Brain microvascular endothelial cell (primary cell): ENCODE results near the gene CYP39A1.

Source experiments
- DNase-seq: peaks from one replicate; pipeline ENCODE4 v3.0.0-alpha.2; 2020
- H3K27ac ChIP-seq: fragments of 250-450 bp; sonication (Bioruptor Pico); 2 replicates; pipeline ENCODE4 v1.5.1; 2020; ENCODE audit warnings: mild to moderate bottlenecking, moderate library complexity
- H3K27me3 ChIP-seq: fragments of 250-450 bp; sonication (Bioruptor Pico); replicated peaks from 2 replicates; pipeline ENCODE4 v1.5.1; 2020; ENCODE audit warnings: mild to moderate bottlenecking
- H3K36me3 ChIP-seq: fragments of 250-450 bp; sonication (Bioruptor Pico); replicated peaks from 2 replicates; pipeline ENCODE4 v1.5.1; 2020; ENCODE audit warnings: mild to moderate bottlenecking
- H3K4me3 ChIP-seq: 2 replicates; pipeline ENCODE4 v1.5.1; 2011; ENCODE audit warnings: low read depth, mild to moderate bottlenecking, control low read depth, low read length, moderate library complexity
- in situ Hi-C: cut with HindIII; loops from 2 replicates; pipeline ENCODE4 v1.10.0; 2017; ENCODE audit warnings: low sequenced_read_pairs, low pct_ligation_motif_present
- TF ChIP-seq, protein P1 (sequence below): IDR thresholded peaks from 2 replicates; pipeline ENCODE4 v1.5.1; 2011; ENCODE audit warnings: low read depth, mild to moderate bottlenecking, moderate library complexity, low read length, control low read depth, inconsistent platforms; ENCODE audit errors: missing control alignments

CYP39A1 gene

DNA sequence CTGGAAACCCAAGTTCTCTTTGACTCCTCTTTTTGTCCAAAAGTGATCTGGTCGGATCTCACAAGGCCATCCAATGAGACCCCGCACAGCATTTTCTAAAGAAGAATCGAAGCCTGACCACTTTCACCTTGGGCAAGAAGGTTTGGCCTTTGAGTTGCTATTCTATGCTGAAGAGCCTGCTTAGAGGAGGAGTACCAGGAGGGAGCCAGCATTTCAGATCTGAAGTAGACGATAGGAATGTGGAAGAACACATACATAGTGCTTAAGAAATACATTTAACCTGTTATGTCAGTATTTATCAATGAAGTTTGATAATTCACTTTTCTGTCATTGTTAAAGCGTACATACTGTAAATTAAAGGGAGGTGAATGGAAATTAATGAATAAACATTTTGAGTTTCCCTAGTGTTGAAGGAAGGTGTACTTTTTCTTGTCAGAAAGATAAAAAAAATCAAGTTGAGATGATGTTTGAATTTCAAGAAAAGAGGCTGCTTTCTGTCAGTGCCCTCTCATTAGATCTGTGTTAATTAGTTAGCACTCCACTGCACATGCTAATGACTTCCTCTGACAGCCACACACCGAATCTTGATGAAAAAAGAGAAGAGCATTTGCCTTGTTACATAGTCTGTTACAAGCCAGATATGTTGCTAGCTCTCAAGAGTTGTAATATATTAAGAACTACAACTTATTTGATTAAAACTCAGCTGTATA lies 24.1 kb upstream of the CYP39A1 start:
- no peak for DNase-seq
- Histone ChIP-seq H3K4me3 (no peak overlapping the region), H3K27me3 (no peaks in the 10 kb centered on the region), H3K36me3 (no peaks in the 10 kb centered on the region), H3K27ac (no peak overlapping the region)
- TF ChIP-seq, protein P1, sequence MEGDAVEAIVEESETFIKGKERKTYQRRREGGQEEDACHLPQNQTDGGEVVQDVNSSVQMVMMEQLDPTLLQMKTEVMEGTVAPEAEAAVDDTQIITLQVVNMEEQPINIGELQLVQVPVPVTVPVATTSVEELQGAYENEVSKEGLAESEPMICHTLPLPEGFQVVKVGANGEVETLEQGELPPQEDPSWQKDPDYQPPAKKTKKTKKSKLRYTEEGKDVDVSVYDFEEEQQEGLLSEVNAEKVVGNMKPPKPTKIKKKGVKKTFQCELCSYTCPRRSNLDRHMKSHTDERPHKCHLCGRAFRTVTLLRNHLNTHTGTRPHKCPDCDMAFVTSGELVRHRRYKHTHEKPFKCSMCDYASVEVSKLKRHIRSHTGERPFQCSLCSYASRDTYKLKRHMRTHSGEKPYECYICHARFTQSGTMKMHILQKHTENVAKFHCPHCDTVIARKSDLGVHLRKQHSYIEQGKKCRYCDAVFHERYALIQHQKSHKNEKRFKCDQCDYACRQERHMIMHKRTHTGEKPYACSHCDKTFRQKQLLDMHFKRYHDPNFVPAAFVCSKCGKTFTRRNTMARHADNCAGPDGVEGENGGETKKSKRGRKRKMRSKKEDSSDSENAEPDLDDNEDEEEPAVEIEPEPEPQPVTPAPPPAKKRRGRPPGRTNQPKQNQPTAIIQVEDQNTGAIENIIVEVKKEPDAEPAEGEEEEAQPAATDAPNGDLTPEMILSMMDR, result no peak
- in situ Hi-C loops, result no loop called here

DNA sequence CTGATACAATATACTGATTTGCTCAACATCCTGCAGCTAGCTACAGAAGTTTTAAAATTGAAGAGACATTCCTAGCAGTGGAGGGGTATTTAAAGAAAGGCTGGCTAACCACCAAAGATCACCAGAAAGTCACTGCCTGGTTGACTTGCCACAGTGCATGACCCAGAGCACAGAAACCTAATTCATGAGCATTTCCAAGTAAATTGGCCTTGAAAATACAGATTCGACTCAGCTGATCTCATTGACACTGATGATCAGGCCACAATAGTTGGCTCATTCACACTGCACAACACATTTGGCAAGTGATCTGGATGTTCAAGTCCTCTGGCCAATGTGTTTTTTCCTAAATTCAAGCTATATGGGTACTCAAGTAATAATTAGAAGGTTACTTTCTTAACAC lies 21.8 kb upstream of the CYP39A1 start:
- H3K4me3 ChIP-seq, result no peak overlapping the region
- TF ChIP-seq, protein P1, result no peak
- in situ Hi-C loops, result no loop called here

DNA sequence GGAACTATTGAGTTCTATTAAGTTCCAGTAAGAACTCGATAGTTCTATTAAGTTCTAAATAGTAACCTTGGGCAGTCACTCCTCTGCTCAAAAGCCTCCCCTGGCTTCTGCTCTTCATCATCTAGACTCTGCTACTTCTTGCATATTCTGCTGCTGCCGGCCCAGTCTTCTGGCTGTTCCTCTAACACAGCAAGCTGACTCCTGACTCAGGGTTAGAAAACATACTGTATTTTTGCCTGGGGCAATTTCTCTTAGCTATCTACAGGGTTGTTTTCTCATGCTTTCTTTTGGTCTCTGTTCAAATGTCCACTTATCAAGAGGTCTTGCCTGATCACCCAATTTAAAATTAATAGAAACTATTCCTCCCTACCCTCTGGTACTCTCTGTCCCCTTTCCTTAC lies 14.8 kb upstream of the CYP39A1 start:
- H3K36me3 ChIP-seq, result no peaks in the 10 kb centered on the region
- in situ Hi-C loops, result no loop called here
- no peaks in the 10 kb centered on the region for H3K27me3 ChIP-seq
- H3K4me3 ChIP-seq, result no peak overlapping the region
- no peak overlapping the region for H3K27ac ChIP-seq
- DNase-seq, result no peak
- TF ChIP-seq, protein P1, result no peak

More for the DNA sequence above, 21.8 kb upstream of the CYP39A1 start:
- H3K36me3 ChIP-seq, result no peaks in the 10 kb centered on the region
- H3K27ac ChIP-seq, result no peak overlapping the region
- H3K27me3 ChIP-seq, result no peaks in the 10 kb centered on the region
- DNase-seq, result no peak

DNA sequence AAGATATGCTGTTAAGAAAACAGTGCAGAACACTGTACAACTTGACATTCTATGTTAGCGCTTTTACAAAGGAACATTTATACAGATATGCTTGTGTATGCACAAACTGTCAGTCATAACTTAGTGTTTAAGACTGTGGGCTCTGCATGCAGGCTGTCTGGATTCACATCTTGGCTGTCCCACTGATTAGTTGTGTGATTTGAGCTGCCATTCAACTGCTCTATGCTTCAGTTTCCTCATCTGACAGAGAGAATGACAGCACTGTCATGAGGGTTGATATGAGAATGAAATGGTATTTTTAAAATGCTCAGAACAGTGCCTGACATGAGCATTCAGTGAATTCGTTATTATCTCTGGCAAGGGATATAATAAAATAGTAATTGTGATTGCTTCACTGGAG lies 8.9 kb upstream of the CYP39A1 start:
- TF ChIP-seq, protein P1, result no peak
- DNase-seq, result no peak
- Histone ChIP-seq H3K27me3 (no peaks in the 10 kb centered on the region), H3K27ac (no peak overlapping the region), H3K36me3 (no peaks in the 10 kb centered on the region), H3K4me3 (no peak overlapping the region)
- in situ Hi-C loops, result no loop called here

DNA sequence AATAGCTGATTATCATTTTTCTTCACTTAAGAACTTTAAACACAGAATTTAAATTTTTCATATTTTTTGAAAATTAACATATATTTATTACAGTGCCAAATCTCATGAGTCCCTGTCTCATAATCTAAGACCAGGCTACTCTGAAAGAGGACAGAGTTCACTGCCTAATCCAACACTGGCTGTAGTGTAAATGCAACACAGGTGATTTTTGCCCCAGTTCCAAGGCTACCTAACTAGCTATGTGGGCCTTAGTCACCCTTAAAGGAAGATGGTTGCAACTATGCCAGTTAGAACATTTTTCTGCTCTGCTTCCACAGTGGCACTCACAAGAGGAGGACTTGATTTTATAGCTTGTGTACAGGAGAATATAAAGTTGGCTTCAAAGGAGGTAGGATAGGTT lies 5.0 kb upstream of the CYP39A1 start:
- no peak overlapping the region for H3K27ac ChIP-seq
- no peaks in the 10 kb centered on the region for H3K27me3 ChIP-seq
- no peak overlapping the region for H3K4me3 ChIP-seq
- TF ChIP-seq, protein P1, result no peak
- H3K36me3 ChIP-seq, result no peaks in the 10 kb centered on the region
- in situ Hi-C loops, result no loop called here
- no peak for DNase-seq

DNA sequence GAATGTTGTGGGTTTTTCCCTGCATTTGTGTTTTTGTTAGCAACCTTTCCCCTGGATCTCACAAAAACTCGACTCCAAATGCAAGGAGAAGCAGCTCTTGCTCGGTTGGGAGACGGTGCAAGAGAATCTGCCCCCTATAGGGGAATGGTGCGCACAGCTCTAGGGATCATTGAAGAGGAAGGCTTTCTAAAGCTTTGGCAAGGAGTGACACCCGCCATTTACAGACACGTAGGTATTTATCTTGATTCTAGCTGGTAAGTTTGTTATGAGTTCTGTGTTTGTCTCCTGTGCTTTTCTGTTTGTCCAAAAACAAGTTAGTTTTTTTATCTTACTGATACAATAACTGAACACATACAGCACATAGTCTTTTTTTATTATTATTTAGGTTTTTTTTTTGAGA lies 3.2 kb upstream of the CYP39A1 start:
- in situ Hi-C loops, result no loop called here
- Histone ChIP-seq H3K27me3 (no peaks in the 10 kb centered on the region), H3K36me3 (no peaks in the 10 kb centered on the region), H3K4me3 (no peak overlapping the region), H3K27ac (no peak overlapping the region)
- no peak for DNase-seq
- TF ChIP-seq, protein P1, result peak; percentile 72
